Measurements from ENCODE around the gene ZNF454. TPM values are rescaled to one million over a fixed set of nuclear protein-coding genes. Genes with fewer than 3 reads are reported as not detected.

The ZNF454 gene
- total RNA-seq, 1 donor from 2014 or later, result 4.4 TPM

DNA sequence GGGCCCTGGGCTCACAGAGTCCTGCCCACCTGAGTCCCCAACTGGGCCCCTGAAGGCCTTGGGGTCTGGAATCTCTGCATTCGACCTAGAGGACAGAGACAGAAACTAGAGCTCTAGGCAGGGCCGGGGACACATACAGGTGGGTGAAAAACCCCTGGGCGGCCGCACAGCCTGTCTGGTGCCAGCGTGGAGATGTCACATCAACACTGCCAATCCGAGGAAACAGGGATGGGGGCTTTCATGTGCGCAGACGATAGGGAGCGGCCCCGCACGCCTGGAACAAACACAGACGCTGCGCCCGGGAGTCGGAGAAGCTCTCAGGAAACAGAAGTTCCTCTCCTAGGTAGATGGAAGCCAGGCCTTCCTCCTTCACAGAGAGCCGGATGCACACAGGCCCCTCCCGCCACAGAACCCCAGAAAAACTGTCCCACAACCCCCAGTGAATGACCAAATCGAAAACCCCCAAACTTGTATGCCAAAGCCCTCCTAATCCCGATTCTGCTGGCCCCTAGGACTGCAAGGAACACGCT, 52.3 kb downstream of the ZNF454 start:
- no peak for DNase-seq (ENCODE audit: low read depth)

DNA sequence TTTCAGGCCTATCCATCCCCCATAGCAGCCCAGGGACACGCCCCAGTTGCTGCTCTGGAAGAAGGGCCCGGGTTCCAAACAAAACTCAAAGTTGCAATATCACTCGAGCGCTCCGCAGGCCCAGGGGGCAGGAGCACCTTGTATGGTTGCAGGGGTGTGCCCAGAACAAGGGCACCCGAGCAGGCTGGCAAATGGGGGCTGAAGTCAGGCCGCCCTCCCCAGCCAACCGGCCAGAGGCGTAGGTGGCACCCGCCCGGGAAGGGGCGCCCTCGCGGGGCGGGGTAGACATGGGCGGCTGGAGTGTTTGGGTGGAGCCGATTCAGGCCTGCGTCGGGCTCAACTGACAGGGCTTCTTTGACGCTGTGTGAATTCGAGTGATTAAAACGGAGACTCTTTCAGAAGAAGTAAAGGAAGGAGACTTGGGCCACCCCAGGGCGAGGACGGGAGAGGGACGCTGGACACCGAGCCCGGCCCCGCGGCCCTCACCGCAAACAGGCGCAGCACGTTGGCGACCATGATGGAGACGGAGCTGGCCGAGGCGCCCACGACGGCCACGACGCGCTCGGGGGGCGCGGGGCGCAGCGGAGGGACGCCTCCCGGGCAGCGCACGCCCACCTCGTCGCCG, 53.1 kb downstream of the ZNF454 start:
- DNase-seq (ENCODE audit: low read depth), result no peak

DNA sequence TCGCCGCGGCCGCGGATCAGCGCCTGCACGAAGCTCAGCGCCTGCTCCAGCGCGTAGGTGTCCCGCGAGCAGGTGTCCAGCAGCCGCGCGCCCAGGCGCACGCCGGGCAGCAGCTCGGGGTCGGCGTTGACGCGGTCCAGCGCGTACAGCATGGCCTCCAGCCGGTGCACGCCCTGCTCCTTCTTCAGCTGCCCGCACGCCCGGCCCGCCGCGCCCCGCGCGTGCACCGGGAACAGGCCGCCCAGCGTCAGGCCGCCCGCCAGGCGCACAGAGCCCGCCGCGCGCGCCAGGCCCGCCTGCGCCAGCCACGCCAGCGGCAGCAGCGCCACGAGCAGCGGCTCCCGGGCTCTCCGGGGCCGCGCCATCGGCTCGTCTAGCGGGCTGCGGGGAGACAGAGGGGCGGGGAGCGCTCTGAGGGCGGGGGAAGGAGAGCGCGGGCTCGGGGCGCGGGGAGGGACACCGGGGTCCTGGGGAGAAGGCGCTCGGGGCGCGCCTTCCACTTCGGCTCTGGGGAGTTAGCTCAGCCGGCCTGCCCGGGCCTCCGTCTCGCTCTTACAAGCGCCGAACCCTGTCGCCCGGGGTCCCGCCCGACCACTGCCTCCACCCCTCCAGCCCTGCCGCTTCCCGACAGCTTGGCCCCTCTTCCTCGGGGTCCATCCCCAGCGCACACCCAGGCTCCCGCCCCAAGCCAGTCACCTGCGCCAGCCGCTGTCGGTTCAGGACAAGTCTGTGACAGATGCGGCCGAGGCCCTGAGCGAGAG, 53.8 kb downstream of the ZNF454 start, which contains the start of gene GRM6:
Gene GRM6, minus strand, starts transcription at position 741 of the 761 bp plus-strand sequence. Its CDS starts 376 bp downstream, at position 365.
- DNase-seq (ENCODE audit: low read depth), result no peak

DNA sequence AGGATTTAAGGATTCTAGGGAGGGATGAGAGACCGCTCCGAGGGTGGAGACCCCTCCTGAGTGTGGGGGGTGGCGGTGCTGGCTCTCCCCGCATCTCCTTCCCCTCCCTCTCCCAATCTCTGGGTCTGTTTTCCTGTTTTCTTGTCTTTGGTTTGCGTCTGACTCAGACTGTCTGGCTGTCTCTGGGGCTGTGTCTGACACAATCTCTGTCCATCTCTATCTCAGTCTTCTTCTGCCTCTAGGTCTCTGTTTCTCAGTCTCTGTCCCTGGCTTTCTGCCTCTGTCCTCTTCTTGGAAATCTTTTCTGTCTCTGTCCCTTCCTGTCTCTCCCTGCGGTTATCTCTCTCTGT, 54.3 kb downstream of the ZNF454 start:
- no peak for DNase-seq (ENCODE audit: low read depth)

DNA sequence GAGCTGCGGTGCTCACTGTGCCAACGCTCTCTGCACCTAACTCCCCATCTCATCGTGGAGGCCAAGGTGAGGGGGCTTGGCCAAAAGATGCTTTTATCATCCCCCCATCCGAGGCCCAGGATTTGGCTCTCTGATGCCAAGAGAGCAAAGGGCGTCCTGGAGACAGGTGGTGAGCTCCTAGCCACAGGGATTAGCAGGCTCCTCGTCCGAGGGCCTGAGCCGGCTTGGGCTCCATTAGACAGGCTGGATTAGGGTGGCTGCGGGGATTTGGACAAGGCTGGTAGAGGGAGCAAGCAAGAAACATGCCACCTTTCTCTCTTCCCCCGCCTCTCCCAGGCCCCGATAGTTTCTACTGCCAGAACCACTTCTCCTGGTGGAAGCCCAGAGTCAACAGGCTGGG, 55.2 kb downstream of the ZNF454 start:
- no peak for DNase-seq (ENCODE audit: low read depth)

DNA sequence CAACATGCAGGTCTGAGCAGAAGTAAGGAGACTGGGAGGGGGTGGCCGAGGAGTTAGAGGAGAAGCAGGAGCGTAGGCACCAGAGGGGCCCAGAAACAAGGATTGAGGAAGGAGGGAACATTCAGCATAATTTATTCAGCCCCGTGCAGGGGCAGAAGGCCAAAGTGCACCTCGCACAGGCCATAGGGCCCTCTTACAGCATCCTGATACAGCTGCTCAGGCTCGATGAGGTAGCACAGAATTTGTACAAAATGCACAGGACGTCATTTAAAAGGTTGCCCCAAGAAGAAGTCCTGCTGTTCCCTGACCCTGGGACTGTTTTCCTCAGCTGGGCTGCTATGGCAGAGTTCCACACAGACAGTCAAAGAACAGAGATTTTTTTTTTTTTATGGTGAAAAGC, 56.2 kb downstream of the ZNF454 start:
- DNase-seq (ENCODE audit: low read depth), result no peak

DNA sequence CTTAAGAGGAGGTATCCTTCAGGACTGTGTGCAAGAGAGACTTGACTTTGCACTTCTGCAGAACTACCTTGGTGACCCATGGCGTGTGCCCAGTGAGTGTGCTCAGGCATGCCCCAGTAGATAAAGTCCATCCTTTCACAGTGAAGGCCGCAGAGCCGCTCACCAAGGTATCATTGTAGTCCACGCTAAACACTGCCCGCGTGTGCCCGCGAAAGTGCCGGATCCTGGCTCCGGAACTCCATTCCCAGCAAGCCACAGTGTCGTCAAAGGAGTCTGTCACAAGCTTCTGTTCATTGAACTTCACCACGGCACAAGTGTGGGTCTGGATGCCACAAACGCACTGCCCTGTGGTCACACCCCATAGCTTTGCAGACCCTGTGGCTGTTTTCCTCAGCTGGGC, 57.4 kb downstream of the ZNF454 start:
- DNase-seq (ENCODE audit: low read depth), result no peak

DNA sequence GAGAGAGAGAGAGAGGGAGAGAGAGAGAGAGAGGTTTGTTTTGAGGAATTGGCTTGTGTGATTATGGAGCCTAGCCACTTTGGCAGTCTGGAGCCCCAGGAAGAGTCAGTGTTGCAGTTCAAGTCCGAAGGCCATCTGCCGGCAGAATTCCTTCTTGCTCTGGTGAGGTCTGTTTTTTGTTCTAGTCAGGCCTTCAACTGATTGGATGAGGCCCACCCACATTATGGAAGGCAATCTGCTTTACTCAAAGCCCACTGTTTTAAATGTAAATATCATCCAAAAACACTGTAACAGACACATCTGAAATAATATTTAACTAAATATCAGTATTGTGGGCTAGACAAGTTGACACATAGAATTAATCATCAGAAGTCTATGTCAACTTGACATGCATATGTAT, 65.6 kb downstream of the ZNF454 start:
- no peak for DNase-seq (ENCODE audit: low read depth)

DNA sequence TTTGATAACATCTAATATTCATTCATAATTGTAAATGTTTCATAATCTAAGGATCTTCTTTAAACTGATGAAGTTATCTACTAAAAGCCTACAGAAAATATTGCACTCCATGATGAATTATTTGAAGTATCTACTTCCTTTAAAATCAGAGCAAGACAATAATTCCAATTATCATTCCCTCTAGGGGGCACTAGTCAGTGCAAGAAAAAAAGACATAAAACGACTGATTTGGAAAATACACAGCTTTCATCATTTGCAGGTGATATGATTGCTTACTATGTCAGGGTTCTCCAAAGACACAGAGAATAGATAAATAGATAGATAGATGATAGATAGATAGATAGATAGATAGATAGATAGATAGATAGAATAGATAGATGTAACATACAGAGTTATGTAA, 67.7 kb downstream of the ZNF454 start:
- DNase-seq (ENCODE audit: low read depth), result no peak

Other genes starting within 250 kb of the ZNF454 start
- gene ZNF354A, start 210.5 kb upstream of the ZNF454 start, total RNA-seq, result 6.3 and 15.0 TPM in 2 replicates
- 6.4 and 8.9 TPM in 2 replicates for gene ZNF354B, start 81.2 kb upstream of the ZNF454 start, total RNA-seq
- 1.2 and 6.4 TPM in 2 replicates for gene ZFP2, start 45.3 kb upstream of the ZNF454 start, total RNA-seq
- not detected in 2 replicates for gene GRM6, start 54.1 kb downstream of the ZNF454 start, total RNA-seq
- gene ZNF879, start 82.6 kb downstream of the ZNF454 start, total RNA-seq, result 2.8 and 4.8 TPM in 2 replicates
- gene ZNF354C, start 119.2 kb downstream of the ZNF454 start, total RNA-seq, result 3.8 and 7.1 TPM in 2 replicates

All from renal cortical epithelial cell (primary cell).